GM20431 (cell line): Measurements from ENCODE around the gene UBASH3B.
"Not testable (repeated sequence)": the region's sequence is repeated elsewhere in the genome, so short reads cannot be mapped to it uniquely, and the experiment has no call there.

Experiments used
- in situ Hi-C: fragments of 300-500 bp; cut with MseI, MboI; formaldehyde crosslinking; loops from one replicate; pipeline ENCODE4 v1.15.0; 2020; ENCODE audit warnings: low sequenced_read_pairs; ENCODE audit not compliant: unreplicated experiment

UBASH3B gene

DNA sequence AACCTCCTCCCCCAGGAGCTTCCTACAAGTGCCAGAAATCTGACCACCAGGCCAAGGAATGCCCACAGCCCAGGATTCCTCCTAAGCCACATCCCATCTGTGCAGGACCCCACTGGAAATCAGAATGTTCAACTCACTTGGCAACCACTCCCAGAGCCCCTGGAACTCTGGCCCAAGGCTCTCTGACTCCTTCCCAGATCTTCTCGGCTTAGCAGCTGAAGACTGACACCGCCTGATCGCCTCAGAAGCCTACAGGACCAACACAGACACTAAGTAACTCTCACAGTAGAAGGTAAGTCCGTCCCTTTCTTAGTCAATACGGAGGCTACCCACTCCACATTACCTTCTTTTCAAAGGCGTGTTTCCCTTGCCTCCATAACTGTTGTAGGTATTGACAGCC, 173.8 kb downstream of the UBASH3B start:
- in situ Hi-C loops = not testable (repeated sequence)

DNA sequence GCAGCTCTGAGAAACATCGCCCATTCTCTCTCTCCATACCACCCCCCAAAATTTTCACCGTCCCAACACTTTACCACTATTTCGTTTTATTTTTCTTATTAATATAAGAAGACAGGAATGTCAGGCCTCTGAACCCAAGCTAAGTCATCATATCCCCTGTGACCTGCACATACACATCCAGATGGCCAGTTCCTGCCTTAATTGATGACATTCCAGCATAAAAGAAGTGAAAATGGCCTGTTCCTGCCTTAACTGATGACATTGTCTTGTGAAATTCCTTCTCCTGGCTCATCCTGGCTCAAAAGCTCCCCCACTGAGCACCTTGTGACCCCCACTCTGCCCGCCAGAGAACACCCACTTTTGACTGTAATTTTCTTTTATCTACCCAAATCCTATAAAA, 176.8 kb downstream of the UBASH3B start:
- in situ Hi-C loops = not testable (repeated sequence)

DNA sequence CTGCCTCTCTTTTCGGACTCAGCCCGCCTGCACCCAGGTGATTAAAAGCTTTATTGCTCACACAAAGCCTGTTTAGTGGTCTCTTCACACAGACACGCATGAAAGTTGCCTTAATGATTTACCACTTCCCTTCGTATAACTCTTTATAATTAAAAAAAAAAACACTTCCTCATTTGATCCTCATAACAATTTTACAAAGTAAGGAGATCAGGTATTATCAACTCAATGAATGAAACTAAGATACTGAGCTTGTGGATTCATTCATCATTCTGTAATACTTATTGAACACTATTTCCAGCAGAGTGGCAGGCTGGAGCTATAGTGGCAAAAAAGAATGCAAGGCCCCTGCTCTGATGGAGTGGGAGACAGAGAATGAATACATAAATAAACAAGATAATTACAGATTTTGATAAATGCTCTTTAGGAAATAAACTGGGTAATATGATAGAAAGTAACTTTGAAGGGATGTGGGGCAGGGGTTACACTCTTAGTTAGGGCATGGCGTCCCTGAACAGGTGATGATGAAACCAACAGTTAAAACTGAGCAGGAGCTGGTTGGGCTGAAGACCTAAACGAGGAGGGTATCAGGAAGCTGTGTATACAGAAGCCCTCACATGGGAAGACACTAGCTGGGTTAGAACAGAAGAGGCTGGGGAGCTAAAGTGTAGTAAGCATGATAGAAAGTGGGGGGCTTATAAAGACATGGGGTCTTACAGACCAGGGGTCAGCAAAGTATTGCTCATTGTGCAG, 177.4 kb downstream of the UBASH3B start:
- in situ Hi-C loops = no loop called here

DNA sequence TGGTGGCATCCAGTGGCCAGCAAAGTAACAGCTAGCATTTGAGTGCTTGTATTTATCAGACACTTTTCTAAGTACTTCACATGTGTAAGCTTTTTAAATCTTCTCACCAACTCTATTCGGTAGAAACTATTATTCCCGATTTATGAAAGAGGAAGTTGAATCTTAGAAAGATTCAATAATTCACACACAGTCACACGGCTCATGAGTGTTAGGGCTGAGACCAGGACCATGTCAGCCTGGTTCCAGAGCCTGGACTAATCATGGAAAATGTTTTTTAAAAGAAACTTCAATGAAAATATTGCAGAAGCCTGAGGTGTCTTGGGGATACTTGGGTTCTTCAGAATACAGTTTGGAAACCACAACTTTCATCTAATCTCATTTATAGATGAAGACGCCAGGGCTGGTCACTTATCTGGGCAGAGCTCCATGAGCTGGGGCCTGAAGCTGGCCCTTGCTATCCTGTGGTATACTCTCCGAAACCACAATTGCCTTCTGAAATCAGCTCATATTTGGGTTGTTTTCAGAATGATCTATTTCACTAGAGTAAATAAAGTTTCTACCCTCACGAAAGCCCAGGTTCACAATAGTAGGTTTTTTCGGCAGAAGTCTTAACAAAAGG, 178.4 kb downstream of the UBASH3B start:
- in situ Hi-C loops = no loop called here

DNA sequence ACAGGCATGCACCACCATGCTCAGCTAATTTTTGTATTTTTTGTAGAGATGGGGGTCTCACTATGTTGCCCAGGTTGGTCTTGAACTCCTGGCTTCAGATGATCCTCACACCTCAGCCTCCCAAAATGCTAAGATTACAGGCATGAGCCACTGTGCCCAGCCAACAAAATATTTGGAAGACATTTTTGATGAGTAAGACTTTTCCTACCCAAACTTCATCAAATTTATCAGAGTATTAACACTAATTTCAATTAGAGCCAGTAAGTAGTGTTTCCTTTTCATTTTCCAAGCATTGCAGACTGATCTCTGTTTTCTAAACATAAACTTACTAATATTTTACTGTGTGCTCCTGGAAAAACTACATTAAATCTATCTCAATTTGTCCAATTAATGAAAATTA, 181.4 kb downstream of the UBASH3B start:
- in situ Hi-C loops = no loop called here

DNA sequence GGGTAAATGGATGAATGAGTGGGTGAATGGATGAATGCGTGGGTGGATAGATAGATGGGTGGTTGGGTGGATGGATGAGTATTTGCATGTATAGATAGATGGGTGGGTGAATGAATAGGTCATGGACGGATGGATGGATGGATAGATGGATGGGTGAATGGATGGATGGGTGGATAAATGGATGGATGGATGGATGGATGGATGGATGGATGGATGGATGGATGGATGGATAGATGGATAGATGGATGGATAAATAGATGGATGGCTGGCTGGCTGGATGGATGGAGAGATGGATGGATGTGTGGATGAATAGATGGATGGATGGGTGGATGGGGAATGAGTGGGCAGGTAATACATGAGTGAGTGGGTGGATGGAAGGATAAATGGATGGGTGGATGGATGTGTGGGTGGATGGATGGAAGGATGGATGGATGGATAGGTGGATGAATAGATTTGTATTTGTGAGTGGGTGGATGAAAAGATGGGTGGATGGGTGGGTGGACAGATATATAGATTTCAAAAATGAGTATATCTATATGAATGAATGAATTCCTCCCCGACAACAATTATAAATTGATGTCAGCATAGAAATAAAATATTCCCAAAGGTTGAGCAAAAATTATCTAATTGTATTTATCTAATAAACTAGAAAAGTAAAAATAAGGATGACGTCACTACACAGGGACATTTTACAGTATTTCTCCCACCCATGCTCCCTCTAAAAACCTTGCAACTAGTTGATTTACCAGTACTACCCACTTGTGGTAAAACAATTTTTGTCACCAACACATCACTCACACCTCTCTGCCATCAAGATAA, 182.2 kb downstream of the UBASH3B start:
- in situ Hi-C loops = no loop called here

DNA sequence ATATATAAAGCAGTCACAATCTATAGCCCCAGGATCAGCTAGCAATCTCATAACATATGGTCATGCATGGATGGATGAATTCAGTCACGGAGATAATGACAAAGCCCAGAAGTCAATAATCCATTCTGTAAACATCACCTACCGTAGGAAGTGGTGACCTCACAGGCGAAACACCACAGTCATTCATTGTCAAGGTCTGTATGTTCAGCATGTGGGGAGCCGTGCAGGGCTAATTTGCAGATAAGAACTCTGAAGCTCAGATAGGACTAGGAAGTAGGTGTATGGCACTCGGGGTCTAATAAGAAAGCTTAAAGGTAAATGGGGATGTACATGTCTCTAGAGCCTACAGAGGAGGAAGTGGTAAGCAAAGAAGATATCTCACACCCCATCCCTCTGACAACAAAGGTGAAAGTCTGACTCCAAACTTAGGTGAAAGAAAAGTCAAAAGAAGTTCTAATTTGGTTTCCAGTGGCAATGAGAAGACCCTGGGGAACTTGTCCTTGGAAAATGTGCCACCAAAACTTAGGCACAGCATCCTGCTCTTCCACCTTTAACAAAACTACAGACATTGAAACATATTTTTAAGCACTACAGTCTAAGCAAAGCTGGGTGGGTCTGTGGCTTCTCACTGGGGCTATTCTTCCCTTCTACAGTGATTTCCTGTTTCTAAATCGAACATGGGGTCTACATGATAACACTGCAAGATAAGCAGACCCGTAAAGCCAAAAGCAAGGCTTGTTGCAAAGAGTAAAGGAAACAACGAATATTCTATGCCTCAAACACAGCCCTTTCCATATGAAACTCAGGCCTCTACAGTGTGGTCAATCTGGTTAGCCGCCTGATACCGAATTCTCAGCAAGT, 188.0 kb downstream of the UBASH3B start:
- in situ Hi-C loops = no loop called here

DNA sequence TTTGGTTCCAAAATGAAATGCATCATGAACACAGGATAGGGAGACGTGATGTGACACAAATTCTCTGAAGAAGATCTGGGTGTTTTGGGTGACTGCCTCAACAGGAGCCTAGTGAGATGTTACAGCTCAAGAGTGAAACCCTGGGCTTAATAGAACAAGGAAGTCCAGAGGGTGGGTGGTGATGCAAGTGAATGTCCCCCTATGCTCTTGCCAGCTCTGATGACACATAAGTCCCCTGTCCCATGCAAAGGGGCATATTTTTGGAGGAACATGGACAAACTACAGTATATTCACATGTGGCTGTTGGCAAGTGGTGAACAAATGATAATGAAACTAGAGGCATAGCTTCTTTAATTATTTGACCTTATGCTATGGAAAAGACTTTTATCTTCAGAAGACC, 191.9 kb downstream of the UBASH3B start:
- in situ Hi-C loops = no loop called here

DNA sequence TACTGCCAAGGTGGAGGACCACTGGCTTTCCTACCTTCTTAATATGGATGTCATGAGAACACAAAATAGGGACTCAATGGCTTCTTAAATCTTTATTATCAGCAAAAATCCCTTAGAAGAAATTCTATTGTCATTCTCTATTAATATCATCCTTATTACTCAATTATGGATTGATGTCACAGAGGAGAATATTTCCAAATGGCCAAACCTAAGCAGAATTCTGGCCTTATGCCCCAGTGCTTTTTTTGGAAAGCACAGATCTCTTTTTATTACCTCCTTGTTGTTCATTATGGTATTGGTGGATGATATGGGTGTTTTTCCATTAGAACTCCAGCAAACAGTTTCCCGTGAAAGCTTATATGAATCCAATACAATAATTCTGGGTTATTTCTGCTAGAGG, 192.7 kb downstream of the UBASH3B start:
- in situ Hi-C loops = no loop called here

DNA sequence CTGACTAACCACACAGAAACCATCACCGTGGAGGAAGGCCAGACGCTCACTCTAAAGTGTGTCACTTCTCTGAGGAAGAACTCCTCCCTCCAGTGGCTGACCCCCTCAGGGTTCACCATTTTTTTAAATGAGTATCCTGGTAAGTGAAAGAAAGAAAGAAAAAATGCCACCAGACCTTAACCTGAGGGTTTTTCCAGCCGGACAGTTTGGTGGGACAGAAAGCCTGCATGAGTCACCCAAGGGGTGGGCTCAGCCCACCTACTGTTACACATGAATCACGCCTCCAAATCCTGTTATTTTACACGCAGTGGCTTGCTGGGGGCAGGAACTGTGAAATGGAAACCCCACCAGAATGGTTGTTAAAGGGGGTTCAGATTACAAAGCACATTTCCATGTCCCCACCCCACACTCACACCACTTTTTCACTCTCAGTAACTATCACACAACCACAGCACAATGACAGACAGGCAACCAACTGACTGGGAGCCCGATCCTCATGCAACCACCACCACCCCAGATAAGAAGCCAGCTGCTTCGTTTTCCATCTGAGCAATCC, 194.6 kb downstream of the UBASH3B start:
- in situ Hi-C loops = loop anchor here (10.0 kb wide), 1 partner anchor 55 kb away; no protein-coding TSS in a partner anchor

DNA sequence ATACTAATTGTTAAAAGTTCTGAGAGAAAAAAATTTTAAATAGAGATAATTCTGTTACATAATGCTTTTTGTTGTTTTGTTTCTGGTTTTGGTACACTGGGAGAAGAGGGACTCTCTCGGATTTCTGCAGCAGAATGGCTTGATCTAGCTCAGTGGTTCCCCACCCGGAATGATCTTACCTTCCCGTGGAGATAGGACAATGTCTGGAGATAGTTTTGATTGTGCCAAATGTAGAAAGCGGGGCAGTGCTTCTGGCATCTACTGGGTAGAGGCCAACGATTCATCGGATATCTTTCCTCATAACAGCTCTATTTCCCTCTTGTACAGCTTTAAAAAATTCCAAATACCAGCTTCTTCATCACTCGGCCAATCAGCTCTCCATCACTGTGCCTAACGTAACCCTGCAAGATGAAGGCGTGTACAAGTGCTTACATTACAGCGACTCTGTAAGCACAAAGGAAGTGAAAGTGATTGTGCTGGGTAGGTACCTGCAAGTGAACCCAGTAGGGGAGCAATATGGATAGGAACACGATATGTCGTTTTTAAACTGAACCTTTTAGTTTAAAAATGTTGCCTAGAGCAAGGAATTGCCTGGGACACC, 195.9 kb downstream of the UBASH3B start:
- in situ Hi-C loops = loop anchor here (10.0 kb wide), 1 partner anchor 57 kb away; no protein-coding TSS in a partner anchor

DNA sequence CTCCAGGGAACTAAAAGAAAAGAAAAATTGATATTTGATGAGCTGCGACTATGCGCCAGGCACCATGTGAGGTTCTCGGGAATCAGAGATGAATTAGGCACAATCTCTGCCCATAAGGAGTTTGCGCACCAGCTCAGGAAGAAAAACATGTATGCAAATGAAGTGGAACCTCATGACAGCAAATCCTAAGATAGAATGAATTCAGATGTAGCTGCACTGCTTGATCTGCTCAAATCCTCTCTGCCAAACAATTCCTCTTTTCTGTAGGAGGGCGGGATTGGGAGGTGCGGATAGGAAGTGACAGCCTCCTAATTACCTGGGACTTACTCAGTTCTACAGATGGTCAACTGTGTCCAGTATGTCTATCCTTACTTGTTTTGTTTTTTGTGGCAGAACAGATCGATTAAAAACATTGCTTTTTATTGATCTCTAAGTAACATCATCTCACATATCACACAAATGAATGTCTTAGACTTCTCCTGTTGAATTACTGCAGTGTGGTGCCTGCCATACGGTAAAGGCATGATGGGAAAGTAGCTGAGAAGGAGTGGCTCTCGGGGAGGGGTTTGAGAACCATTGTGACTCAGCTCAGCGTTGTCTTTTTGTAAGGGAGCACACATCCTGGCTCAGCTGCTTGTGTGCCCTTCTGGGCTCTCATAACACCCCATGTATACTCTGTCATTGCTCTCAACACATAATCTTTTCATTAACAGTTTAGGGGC, 196.7 kb downstream of the UBASH3B start:
- in situ Hi-C loops = loop anchor here (10.0 kb wide), 1 partner anchor 57 kb away; no protein-coding TSS in a partner anchor

DNA sequence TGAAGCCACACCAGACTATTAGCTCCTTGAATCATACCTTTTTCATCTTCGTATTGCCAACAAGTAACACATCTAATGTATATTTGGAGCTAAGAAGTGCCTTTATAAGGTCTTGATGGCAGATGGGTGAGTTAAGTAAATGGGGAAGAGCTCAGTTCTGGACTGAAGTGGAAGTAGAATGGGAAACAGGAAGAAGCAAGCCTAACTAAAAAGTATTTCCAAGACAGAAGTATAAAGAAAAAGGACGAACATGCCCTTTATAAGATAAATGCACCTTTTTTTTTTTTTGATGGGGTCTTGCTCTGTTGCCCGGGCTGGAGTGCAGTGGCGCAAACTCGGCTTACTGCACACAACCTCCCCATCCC, 197.3 kb downstream of the UBASH3B start:
- in situ Hi-C loops = loop anchor here (10.0 kb wide), 1 partner anchor 58 kb away; no protein-coding TSS in a partner anchor

DNA sequence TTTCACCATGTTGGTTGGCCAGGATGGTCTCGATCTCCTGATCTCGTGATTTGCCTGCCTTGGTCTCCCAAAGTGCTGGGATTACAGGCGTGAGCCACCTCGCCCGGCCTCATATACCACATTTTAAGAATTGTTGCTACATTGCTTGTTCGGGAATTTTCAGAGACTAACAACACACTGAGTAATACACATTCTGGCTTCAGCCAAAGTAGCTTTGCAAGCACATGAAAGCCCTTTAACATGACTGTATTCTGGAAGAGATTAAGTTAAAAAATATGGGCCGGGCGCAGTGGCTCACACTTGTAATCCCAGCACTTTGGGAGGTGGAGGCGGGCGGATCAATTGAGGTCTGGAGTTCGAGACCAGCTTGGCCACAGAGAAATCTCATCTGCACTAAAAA, 197.7 kb downstream of the UBASH3B start:
- in situ Hi-C loops = loop anchor here (10.0 kb wide), 1 partner anchor 58 kb away; no protein-coding TSS in a partner anchor

DNA sequence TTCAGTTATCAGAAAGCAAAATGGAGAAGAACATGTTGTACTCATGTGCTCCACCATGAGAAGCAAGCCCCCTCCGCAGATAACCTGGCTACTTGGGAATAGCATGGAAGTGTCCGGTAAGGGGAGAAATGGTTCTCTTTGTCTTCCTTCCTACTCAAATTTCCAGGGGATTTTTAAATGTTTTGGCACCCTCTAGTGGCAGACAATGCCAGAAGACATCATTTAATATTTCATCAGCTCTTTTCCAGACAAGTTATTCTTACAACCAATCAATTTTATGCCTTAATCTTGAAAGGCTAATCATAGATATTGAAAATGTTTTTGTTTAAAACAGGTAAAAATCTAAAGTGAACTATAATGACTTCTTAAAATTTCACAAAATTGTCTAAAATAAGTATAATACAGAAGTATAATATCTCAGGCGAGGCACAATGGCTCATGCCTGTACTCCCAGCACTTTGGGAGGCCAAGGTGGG, 198.5 kb downstream of the UBASH3B start:
- in situ Hi-C loops = loop anchor here (10.0 kb wide), 1 partner anchor 59 kb away; no protein-coding TSS in a partner anchor

DNA sequence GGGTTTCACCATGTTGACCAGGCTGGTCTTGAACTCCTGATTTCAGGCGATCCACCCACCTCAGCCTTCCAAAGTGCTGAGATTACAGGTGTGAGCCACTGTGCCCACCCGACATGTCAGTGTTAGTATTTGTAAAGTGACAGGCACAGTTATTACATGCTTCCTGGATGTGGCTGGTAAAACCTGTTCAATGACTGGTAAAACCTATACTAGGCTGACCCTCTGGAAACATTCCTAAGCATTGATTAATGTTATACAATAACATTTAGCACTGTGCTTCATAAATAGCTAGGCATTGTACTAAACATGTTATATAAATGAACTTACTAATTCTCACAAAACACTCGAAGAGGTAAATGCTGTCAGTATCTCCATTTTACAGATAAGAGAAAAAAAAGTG, 206.1 kb downstream of the UBASH3B start:
- in situ Hi-C loops = no loop called here

DNA sequence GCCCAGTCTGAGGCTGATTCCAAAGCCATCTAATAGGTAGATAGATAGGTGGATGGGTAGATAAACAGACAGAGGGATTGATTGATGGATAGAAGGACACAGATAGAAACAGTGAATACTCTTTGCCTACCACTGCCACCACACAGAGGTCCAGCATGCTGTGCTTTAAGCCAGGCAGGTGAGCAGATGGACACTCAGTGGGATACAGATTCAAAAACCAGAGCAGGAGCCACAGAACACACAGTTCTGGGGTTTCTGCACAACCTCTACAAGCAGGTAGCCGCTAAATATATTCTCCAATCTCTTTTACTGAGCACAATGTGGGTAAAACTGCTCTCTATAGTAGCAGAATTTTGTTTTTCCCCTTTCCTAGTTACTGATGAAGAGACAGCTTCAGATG, 206.6 kb downstream of the UBASH3B start:
- in situ Hi-C loops = no loop called here

DNA sequence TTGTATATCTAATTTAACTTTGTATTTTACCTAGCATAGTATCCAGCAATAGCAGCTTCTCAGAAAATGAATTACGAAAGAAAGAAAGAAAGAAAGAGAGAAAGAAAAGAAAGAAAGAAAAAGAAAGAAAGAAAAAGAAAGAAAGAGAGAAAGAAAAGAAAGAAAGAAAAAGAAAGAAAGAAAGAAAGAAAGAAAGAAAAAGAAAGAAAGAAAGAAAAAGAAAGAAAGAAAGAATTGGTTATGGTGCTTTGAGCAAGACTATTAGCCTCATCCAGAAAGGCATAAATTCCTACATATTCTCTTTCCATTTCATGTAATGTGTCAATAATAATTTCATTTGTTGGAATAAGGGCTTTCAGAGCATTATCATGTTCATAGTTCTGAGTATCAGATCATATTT, 207.6 kb downstream of the UBASH3B start:
- in situ Hi-C loops = not testable (repeated sequence)
